Measurements from ENCODE around the gene RASGRP3. TPM values are rescaled to one million over a fixed set of nuclear protein-coding genes. Genes with fewer than 3 reads are reported as not detected.

Gene RASGRP3
- total RNA-seq, 1 experiment from 2014 or later, result 4.6 TPM

- DNase-seq, result no peak
- no TSS peak for BruUV-seq (replicated peaks)
- H3K27me3 Mint-ChIP-seq (ENCODE audit: unreplicated experiment), result no peaks in the 10 kb centered on the region
- no peak overlapping the region for H3K4me3 Mint-ChIP-seq (ENCODE audit: low read depth, unreplicated experiment)
- H3K27ac Mint-ChIP-seq (ENCODE audit: unreplicated experiment), result no peak overlapping the region
- intact Hi-C loops (cut with micrococcal nuclease; ENCODE audit: unreplicated experiment), result loop anchor here (10.0 kb wide), 1 partner anchor 503 kb away; no protein-coding TSS in a partner anchor
- H3K4me1 Mint-ChIP-seq (ENCODE audit: low read depth, unreplicated experiment), result no peaks in the 10 kb centered on the region
- H3K9me3 Mint-ChIP-seq (ENCODE audit: low read depth, unreplicated experiment), result no peaks in the 10 kb centered on the region
- CTCF ChIA-PET, result no interaction called here
- H3K36me3 Mint-ChIP-seq (ENCODE audit: insufficient read depth, unreplicated experiment), result peaks cover 14% of the 10 kb centered on the region
- no peak for TF ChIP-seq CTCF (IDR thresholded peaks at IDR 0.05; ENCODE audit: unreplicated experiment)
Observed at GRCh38 chr2:33588232-33588631, 111.8 kb downstream of the RASGRP3 start.

GRCh38 chr2:33589444-33589843, 113.0 kb downstream of the RASGRP3 start:
- intact Hi-C loops (cut with micrococcal nuclease; ENCODE audit: unreplicated experiment), result loop anchor here (10.0 kb wide), 1 partner anchor 505 kb away; no protein-coding TSS in a partner anchor
- CTCF ChIA-PET, result no interaction called here
- Mint-ChIP-seq H3K27me3 (ENCODE audit: unreplicated experiment) (no peaks in the 10 kb centered on the region), H3K4me1 (ENCODE audit: low read depth, unreplicated experiment) (no peaks in the 10 kb centered on the region), H3K36me3 (ENCODE audit: insufficient read depth, unreplicated experiment) (peaks cover 20% of the 10 kb centered on the region), H3K4me3 (ENCODE audit: low read depth, unreplicated experiment) (no peak overlapping the region), H3K27ac (ENCODE audit: unreplicated experiment) (no peak overlapping the region), H3K9me3 (ENCODE audit: low read depth, unreplicated experiment) (no peaks in the 10 kb centered on the region)
- TF ChIP-seq CTCF (IDR thresholded peaks at IDR 0.05; ENCODE audit: unreplicated experiment), result no peak
- no peak for DNase-seq
- no TSS peak for BruUV-seq (replicated peaks)

GRCh38 chr2:33595385-33595784, 118.9 kb downstream of the RASGRP3 start:
- Mint-ChIP-seq H3K9me3 (ENCODE audit: low read depth, unreplicated experiment) (no peaks in the 10 kb centered on the region), H3K36me3 (ENCODE audit: insufficient read depth, unreplicated experiment) (peaks cover 30% of the 10 kb centered on the region), H3K27me3 (ENCODE audit: unreplicated experiment) (no peaks in the 10 kb centered on the region), H3K4me3 (ENCODE audit: low read depth, unreplicated experiment) (no peak overlapping the region), H3K4me1 (ENCODE audit: low read depth, unreplicated experiment) (peaks cover 9% of the 10 kb centered on the region), H3K27ac (ENCODE audit: unreplicated experiment) (no peak overlapping the region)
- no TSS peak for BruUV-seq (replicated peaks)
- CTCF ChIA-PET, result no interaction called here
- no peak for DNase-seq
- intact Hi-C loops (cut with micrococcal nuclease; ENCODE audit: unreplicated experiment), result loop anchor here (5.0 kb wide), 1 partner anchor 118 kb away; the partner anchor contains the start of gene RASGRP3
- no peak for TF ChIP-seq CTCF (IDR thresholded peaks at IDR 0.05; ENCODE audit: unreplicated experiment)

GRCh38 chr2:33597026-33597425, 120.6 kb downstream of the RASGRP3 start:
- Mint-ChIP-seq H3K4me3 (ENCODE audit: low read depth, unreplicated experiment) (no peak overlapping the region), H3K27ac (ENCODE audit: unreplicated experiment) (no peak overlapping the region), H3K9me3 (ENCODE audit: low read depth, unreplicated experiment) (no peaks in the 10 kb centered on the region), H3K27me3 (ENCODE audit: unreplicated experiment) (no peaks in the 10 kb centered on the region), H3K36me3 (ENCODE audit: insufficient read depth, unreplicated experiment) (peaks cover 30% of the 10 kb centered on the region), H3K4me1 (ENCODE audit: low read depth, unreplicated experiment) (peaks cover 9% of the 10 kb centered on the region)
- CTCF ChIA-PET, result no interaction called here
- TF ChIP-seq CTCF (IDR thresholded peaks at IDR 0.05; ENCODE audit: unreplicated experiment), result no peak
- no peak for DNase-seq
- BruUV-seq (replicated peaks), result no TSS peak
- intact Hi-C loops (cut with micrococcal nuclease; ENCODE audit: unreplicated experiment), result loop anchor here (5.0 kb wide), 1 partner anchor 120 kb away; the partner anchor contains the start of gene RASGRP3

All from Calu3 (cell line).